H7 (cell line): ENCODE measurements around the gene KCNN1. TPM values are rescaled to one million over a fixed set of nuclear protein-coding genes. Genes with fewer than 3 reads are reported as not detected.
A peak's percentile ranks its signal among the peaks of the same experiment; 100 is the strongest.
"Not testable (repeated sequence)": the region's sequence is repeated elsewhere in the genome, so short reads cannot be mapped to it uniquely, and the experiment has no call there.

Experiments
- DNase-seq: peaks from one replicate; pipeline ENCODE4 v3.0.0; 2012
- H3K27me3 ChIP-seq: 2 replicates; pipeline ENCODE4 v1.6.0; 2011; ENCODE audit warnings: mild to moderate bottlenecking, low read length; ENCODE audit not compliant: control insufficient read depth, insufficient read depth
- H3K36me3 ChIP-seq: replicated peaks from 2 replicates; pipeline ENCODE4 v1.5.1; 2011; ENCODE audit warnings: low read length; ENCODE audit not compliant: control insufficient read depth, insufficient read depth
- H3K4me3 ChIP-seq: 2 replicates; pipeline ENCODE4 v1.5.1; 2011; ENCODE audit warnings: low read depth, mild to moderate bottlenecking, control low read depth, low read length, moderate library complexity; ENCODE audit not compliant: insufficient read depth
- total RNA-seq: library from RNA; depleted of rRNA; stranded (reverse); fragments of >200 nt; shearing (Covaris generic); gene quantifications from 2 replicates; pipeline ENCODE4 v1.2.3, GENCODE V29; 2014; rRNA removed

The KCNN1 gene
- 4.3 and 7.4 TPM in 2 replicates for total RNA-seq

- peaks cover 12% of the 10 kb centered on the region for H3K27me3 ChIP-seq
- peak within 1 kb of the TSS; percentile 55 for H3K4me3 ChIP-seq
- H3K36me3 ChIP-seq, result no peaks in the 10 kb centered on the region
- peak; percentile 100 for DNase-seq
Observed at GRCh38 chr19:17966550-17967256, at the start of gene KCNN1. Gene KCNN1 (plus strand): TSS chr19:17967107. CDS start chr19:17973889, 6,782 bp downstream.

- H3K36me3 ChIP-seq, H3K27me3 ChIP-seq, H3K4me3 ChIP-seq, DNase-seq: not testable (repeated sequence)
Observed at GRCh38 chr19:17918151-17918550, 48.8 kb upstream of the KCNN1 start.

GRCh38 chr19:17919122-17919521, 47.8 kb upstream of the KCNN1 start:
- DNase-seq, H3K36me3 ChIP-seq, H3K27me3 ChIP-seq, H3K4me3 ChIP-seq: not testable (repeated sequence)

GRCh38 chr19:17920527-17920926, 46.4 kb upstream of the KCNN1 start:
- Histone ChIP-seq H3K27me3 (no peaks in the 10 kb centered on the region), H3K4me3 (no peak overlapping the region), H3K36me3 (no peaks in the 10 kb centered on the region)
- DNase-seq, result no peak

- DNase-seq, result peak; percentile 5
- Histone ChIP-seq H3K4me3 (no peak overlapping the region), H3K27me3 (no peaks in the 10 kb centered on the region), H3K36me3 (no peaks in the 10 kb centered on the region)
Observed at GRCh38 chr19:17922138-17922537, 44.8 kb upstream of the KCNN1 start.

- H3K27me3 ChIP-seq, result no peaks in the 10 kb centered on the region
- DNase-seq, result no peak
- H3K4me3 ChIP-seq, result no peak overlapping the region
Observed at GRCh38 chr19:17926044-17926443, 40.9 kb upstream of the KCNN1 start.

GRCh38 chr19:17929056-17929455, 37.9 kb upstream of the KCNN1 start:
- Histone ChIP-seq H3K27me3 (no peaks in the 10 kb centered on the region), H3K36me3 (no peaks in the 10 kb centered on the region), H3K4me3 (no peak overlapping the region)
- DNase-seq, result no peak

More at GRCh38 chr19:17926044-17926443, 40.9 kb upstream of the KCNN1 start:
- no peaks in the 10 kb centered on the region for H3K36me3 ChIP-seq

GRCh38 chr19:17931532-17932191, 35.2 kb upstream of the KCNN1 start:
- Histone ChIP-seq H3K27me3 (no peaks in the 10 kb centered on the region), H3K4me3 (peak overlapping the region; percentile 32), H3K36me3 (no peaks in the 10 kb centered on the region)
- DNase-seq, result peak; percentile 93

- peak; percentile 96 for DNase-seq
- Histone ChIP-seq H3K4me3 (peak within 1 kb of the TSS; percentile 97), H3K27me3 (no peaks in the 10 kb centered on the region), H3K36me3 (peaks cover 3% of the 10 kb centered on the region)
Observed at GRCh38 chr19:17932485-17933338, 34.2 kb upstream of the KCNN1 start, which contains the start of gene CCDC124. Gene CCDC124 (plus strand): TSS chr19:17933015. CDS start chr19:17936421, 3,406 bp downstream.

- H3K36me3 ChIP-seq, result peaks cover 3% of the 10 kb centered on the region
- peak overlapping the region; percentile 97 for H3K4me3 ChIP-seq
- DNase-seq, result peak; percentile 51
- H3K27me3 ChIP-seq, result no peaks in the 10 kb centered on the region
Observed at GRCh38 chr19:17933414-17934129, 33.3 kb upstream of the KCNN1 start.

- H3K36me3 ChIP-seq, result peaks cover 6% of the 10 kb centered on the region
- H3K4me3 ChIP-seq, result no peak overlapping the region
- H3K27me3 ChIP-seq, result no peaks in the 10 kb centered on the region
- no peak for DNase-seq
Observed at GRCh38 chr19:17936379-17936778, 30.5 kb upstream of the KCNN1 start.

- Histone ChIP-seq H3K4me3 (no peak overlapping the region), H3K36me3 (peaks cover 6% of the 10 kb centered on the region), H3K27me3 (no peaks in the 10 kb centered on the region)
- DNase-seq, result no peak
Observed at GRCh38 chr19:17937371-17937900, 29.5 kb upstream of the KCNN1 start.

- Histone ChIP-seq H3K27me3 (no peaks in the 10 kb centered on the region), H3K4me3 (no peak overlapping the region), H3K36me3 (peaks cover 6% of the 10 kb centered on the region)
- peak; percentile 94 for DNase-seq
Observed at GRCh38 chr19:17938092-17938845, 28.6 kb upstream of the KCNN1 start.
